PC-3 (cell line): ENCODE results near the gene TSPAN8. TPM values are rescaled to one million over a fixed set of nuclear protein-coding genes. Genes with fewer than 3 reads are reported as not detected.
"Not testable (repeated sequence)": the region's sequence is repeated elsewhere in the genome, so short reads cannot be mapped to it uniquely, and the experiment has no call there.

Experiments used
- ATAC-seq: fragments of 200-7000 bp; cut with Tn5 transposase; 2 replicates; pipeline ENCODE4 v1.9.1; 2020; ENCODE audit warnings: mild to moderate bottlenecking, moderate library complexity
- BruUV-seq: library from RNA; stranded (reverse); fragments of 400-500 nt; replicated peaks from 2 replicates; lab custom pipeline; 2021; lab: Mats Ljungman, UMichigan
- CTCF ChIA-PET: fragments of 300-600 bp; sonication (Branson Sonifier 250); formaldehyde crosslinking; loops from one replicate; lab custom pipeline; 2022; ENCODE audit warnings: antibody characterized with exemption; lab: Charles Lee
- POLR2A ChIA-PET: fragments of 300-600 bp; sonication (Branson Sonifier 250); formaldehyde crosslinking; loops from one replicate; lab custom pipeline; 2022; ENCODE audit warnings: antibody characterized with exemption; ENCODE audit not compliant: unreplicated experiment; lab: Charles Lee
- DNase-seq: peaks from one replicate; pipeline ENCODE4 v3.0.0-alpha.2; 2015
- H2AFZ ChIP-seq: fragments of 300-600 bp; sonication (generic); 2 replicates; pipeline ENCODE4 v1.6.0; 2016; ENCODE audit warnings: antibody characterized with exemption, low read length
- H3F3A ChIP-seq: fragments of 300-600 bp; sonication (generic); one replicate; pipeline ENCODE4 v1.6.0; 2017; ENCODE audit warnings: antibody characterized with exemption, low read length, control low read depth, mild to moderate bottlenecking; ENCODE audit not compliant: unreplicated experiment
- H3K27ac ChIP-seq: fragments of 300-600 bp; sonication (generic); 2 replicates; pipeline ENCODE4 v1.5.1; 2016; ENCODE audit warnings: mild to moderate bottlenecking, low read length
- H3K27me3 ChIP-seq: fragments of 300-600 bp; sonication (generic); 2 replicates; pipeline ENCODE4 v1.6.1; 2016; ENCODE audit warnings: low read length, mixed read lengths
- H3K36me3 ChIP-seq: fragments of 300-600 bp; sonication (generic); 2 replicates; pipeline ENCODE4 v1.6.1; 2016; ENCODE audit warnings: low read depth, mixed run types, low read length, mixed read lengths
- H3K4me1 ChIP-seq: fragments of 300-600 bp; sonication (generic); 2 replicates; pipeline ENCODE4 v1.5.1; 2016; ENCODE audit warnings: low read length; ENCODE audit not compliant: insufficient read depth
- H3K4me2 ChIP-seq: fragments of 300-600 bp; sonication (generic); 2 replicates; pipeline ENCODE4 v1.6.0; 2016; ENCODE audit warnings: low read length
- H3K4me3 ChIP-seq: fragments of 300-600 bp; sonication (generic); 2 replicates; pipeline ENCODE4 v1.5.1; 2016; ENCODE audit warnings: mild to moderate bottlenecking, low read length, mixed read lengths
- H3K79me2 ChIP-seq: fragments of 300-600 bp; sonication (generic); 2 replicates; pipeline ENCODE4 v1.6.1; 2017; ENCODE audit warnings: low read length, mixed read lengths
- H3K9ac ChIP-seq: fragments of 300-600 bp; sonication (generic); 2 replicates; pipeline ENCODE4 v1.6.0; 2016; ENCODE audit warnings: mild to moderate bottlenecking, low read length
- H3K9me2 ChIP-seq: fragments of 300-600 bp; sonication (generic); replicated peaks from 2 replicates; pipeline ENCODE4 v1.6.1; 2016; ENCODE audit warnings: mixed run types, low read length, mixed read lengths
- H3K9me3 ChIP-seq: fragments of 300-600 bp; sonication (generic); 2 replicates; pipeline ENCODE4 v1.6.1; 2016; ENCODE audit warnings: low read length, mixed read lengths
- H4K20me1 ChIP-seq: fragments of 300-600 bp; sonication (generic); 2 replicates; pipeline ENCODE4 v1.6.1; 2016; ENCODE audit warnings: low read length, mixed read lengths
- EZH2 ChIP-seq: fragments of 300-600 bp; sonication (generic); IDR thresholded peaks from one replicate; pipeline ENCODE4 v1.6.1; 2017; ENCODE audit warnings: antibody characterized with exemption, mild to moderate bottlenecking, low read length; ENCODE audit not compliant: unreplicated experiment
- EZH2phosphoT487 ChIP-seq: fragments of 300-600 bp; sonication (generic); IDR thresholded peaks from 2 replicates; pipeline ENCODE4 v1.6.1; 2018; ENCODE audit warnings: mild to moderate bottlenecking, antibody characterized with exemption, low read length, borderline replicate concordance
- intact Hi-C: fragments of 100-400 bp; cut with micrococcal nuclease; formaldehyde crosslinking; loops from 2 replicates; pipeline ENCODE4 v1.9.0; 2023
- total RNA-seq: library from RNA; depleted of rRNA; stranded (reverse); fragments of >200 nt; gene quantifications from 2 replicates; pipeline ENCODE4 v1.2.3, GENCODE V29; 2014
- TF ChIP-seq, protein P1 (sequence below): fragments of 300-600 bp; sonication (generic); conservative IDR thresholded peaks from 2 replicates; pipeline ENCODE4 v1.5.1; 2017; ENCODE audit warnings: antibody characterized with exemption, low read depth, mild to moderate bottlenecking, low read length

Gene TSPAN8
- total RNA-seq, 1 experiment from 2014 or later, result 1.3 TPM

DNA sequence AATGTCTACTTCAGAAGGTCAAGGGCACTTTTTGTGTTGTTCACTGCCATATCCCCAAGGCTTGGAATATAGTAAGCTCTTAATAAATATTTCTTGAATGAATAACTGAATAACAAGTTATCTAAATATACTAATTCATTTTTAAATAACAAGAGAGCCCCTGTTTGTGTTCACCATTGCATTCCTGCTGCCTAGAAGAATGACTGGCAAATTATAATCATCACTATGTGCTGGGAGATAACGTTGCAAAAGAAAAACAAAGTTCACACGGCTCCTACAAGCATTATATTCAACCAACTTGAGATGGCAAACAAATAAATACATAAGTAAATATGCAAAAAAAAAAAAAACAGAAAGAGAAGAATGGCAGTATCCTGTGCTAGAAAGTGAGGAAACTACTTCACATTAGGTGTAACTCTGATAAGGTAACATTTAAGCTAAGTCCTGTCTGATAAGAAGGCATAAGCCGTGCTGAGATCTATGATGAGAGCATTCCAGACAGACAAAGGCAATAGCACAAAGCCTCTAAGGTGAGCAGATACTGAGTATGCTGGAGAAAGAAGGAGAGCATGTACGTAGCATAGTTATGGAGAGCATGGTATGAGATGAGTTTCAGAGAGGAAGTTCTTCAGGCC lies 9.2 kb upstream of the TSPAN8 start:
- DNase-seq, result no peak
- Histone ChIP-seq H3K9me3 (no peaks in the 10 kb centered on the region), H3K9ac (no peak overlapping the region), H2AFZ (no peak overlapping the region), H3K36me3 (no peaks in the 10 kb centered on the region), H3K27ac (no peak overlapping the region), H3K4me3 (no peak overlapping the region), H3K4me2 (no peak overlapping the region), H3F3A (no peaks in the 10 kb centered on the region), H4K20me1 (no peaks in the 10 kb centered on the region), H3K9me2 (no peaks in the 10 kb centered on the region), H3K27me3 (no peaks in the 10 kb centered on the region), H3K4me1 (peaks cover 30% of the 10 kb centered on the region), H3K79me2 (no peaks in the 10 kb centered on the region)
- no TSS peak for BruUV-seq
- ChIA-PET POLR2A (no interaction called here), CTCF (no interaction called here)
- TF ChIP-seq EZH2phosphoT487 (no peak), EZH2 (no peak)
- TF ChIP-seq, protein P1, sequence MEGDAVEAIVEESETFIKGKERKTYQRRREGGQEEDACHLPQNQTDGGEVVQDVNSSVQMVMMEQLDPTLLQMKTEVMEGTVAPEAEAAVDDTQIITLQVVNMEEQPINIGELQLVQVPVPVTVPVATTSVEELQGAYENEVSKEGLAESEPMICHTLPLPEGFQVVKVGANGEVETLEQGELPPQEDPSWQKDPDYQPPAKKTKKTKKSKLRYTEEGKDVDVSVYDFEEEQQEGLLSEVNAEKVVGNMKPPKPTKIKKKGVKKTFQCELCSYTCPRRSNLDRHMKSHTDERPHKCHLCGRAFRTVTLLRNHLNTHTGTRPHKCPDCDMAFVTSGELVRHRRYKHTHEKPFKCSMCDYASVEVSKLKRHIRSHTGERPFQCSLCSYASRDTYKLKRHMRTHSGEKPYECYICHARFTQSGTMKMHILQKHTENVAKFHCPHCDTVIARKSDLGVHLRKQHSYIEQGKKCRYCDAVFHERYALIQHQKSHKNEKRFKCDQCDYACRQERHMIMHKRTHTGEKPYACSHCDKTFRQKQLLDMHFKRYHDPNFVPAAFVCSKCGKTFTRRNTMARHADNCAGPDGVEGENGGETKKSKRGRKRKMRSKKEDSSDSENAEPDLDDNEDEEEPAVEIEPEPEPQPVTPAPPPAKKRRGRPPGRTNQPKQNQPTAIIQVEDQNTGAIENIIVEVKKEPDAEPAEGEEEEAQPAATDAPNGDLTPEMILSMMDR, result no peak
- intact Hi-C loops, result no loop called here
- ATAC-seq, result no peak

DNA sequence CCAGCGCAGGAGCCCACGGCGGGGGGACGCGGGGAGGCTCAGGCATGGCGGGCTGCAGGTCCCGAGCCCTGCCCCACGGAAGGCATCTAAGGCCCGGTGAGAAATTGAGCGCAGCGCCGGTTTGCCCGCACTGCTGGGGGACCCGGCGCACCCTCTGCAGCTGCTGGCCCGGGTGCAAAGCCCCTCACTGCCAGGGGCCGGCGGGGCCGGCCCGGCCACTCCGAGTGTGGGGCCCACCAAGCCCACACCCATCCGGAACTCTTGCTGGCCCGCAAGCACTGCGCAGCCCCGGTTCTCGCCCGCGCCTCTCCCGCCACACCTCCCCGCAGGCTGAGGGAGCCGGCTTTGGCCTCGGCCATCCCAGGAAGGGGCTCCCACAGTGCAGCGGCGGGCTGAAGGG lies 8.5 kb upstream of the TSPAN8 start:
- ChIA-PET POLR2A (no interaction called here), CTCF (no interaction called here)
- no peak for DNase-seq
- H3K4me1 ChIP-seq, result peaks cover 37% of the 10 kb centered on the region
- no peaks in the 10 kb centered on the region for H3F3A ChIP-seq
- no peaks in the 10 kb centered on the region for H3K27me3 ChIP-seq
- H3K9ac ChIP-seq, result no peak overlapping the region
- no peaks in the 10 kb centered on the region for H3K36me3 ChIP-seq
- H3K9me3 ChIP-seq, result no peaks in the 10 kb centered on the region
- H3K27ac ChIP-seq, result no peak overlapping the region
- no peaks in the 10 kb centered on the region for H3K9me2 ChIP-seq
- H3K79me2 ChIP-seq, result no peaks in the 10 kb centered on the region
- no peak overlapping the region for H2AFZ ChIP-seq
- H4K20me1 ChIP-seq, result no peaks in the 10 kb centered on the region
- TF ChIP-seq, protein P1, result no peak
- TF ChIP-seq EZH2 (no peak), EZH2phosphoT487 (no peak)
- no peak overlapping the region for H3K4me2 ChIP-seq
- no TSS peak for BruUV-seq
- H3K4me3 ChIP-seq, result no peak overlapping the region
- ATAC-seq, result no peak
- intact Hi-C loops, result no loop called here

DNA sequence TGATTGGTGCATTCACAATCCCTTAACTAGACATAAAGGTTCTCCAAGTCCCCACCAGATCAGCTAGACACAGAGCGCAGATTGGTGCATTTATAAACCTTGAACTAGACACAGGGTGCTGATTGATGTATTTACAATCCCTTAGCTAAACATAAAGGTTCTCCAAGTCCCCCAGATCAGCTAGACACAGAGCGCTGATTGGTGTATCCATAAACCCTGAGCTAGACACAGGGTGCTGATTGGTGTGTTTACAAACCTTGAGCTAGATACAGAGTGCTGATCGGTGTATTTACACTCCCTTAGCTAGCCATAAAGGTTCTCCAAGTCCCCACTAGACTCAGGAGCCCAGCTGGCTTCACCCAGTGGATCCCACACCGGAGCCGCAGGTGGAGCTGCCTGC lies 8.0 kb upstream of the TSPAN8 start:
- H4K20me1 ChIP-seq, H3K9me2 ChIP-seq, ATAC-seq, BruUV-seq, H3K4me3 ChIP-seq, H3K27me3 ChIP-seq, H3K36me3 ChIP-seq, H3K4me2 ChIP-seq, H3F3A ChIP-seq, POLR2A ChIA-PET, H3K9me3 ChIP-seq, DNase-seq, H2AFZ ChIP-seq, CTCF ChIA-PET, H3K27ac ChIP-seq, H3K9ac ChIP-seq, intact Hi-C loops, H3K79me2 ChIP-seq: not testable (repeated sequence)
- peaks cover 42% of the 10 kb centered on the region for H3K4me1 ChIP-seq
